ENCODE data around the gene TMEM225B.
"Not testable (repeated sequence)": the region's sequence is repeated elsewhere in the genome, so short reads cannot be mapped to it uniquely, and the experiment has no call there.

The TMEM225B gene

GRCh38 chr7:99648843-99649242 is 50.8 kb downstream of the TMEM225B start:
- Histone ChIP-seq H3K36me3 (ENCODE audit: control insufficient read depth, insufficient read depth, low read length) (no peaks in the 10 kb centered on the region), H3K79me2 (peaks cover 6% of the 10 kb centered on the region), H3K9me3 (ENCODE audit: control insufficient read depth, low read length) (no peaks in the 10 kb centered on the region), H2AFZ (no peak overlapping the region), H3K27ac (no peak overlapping the region), H3K4me2 (ENCODE audit: low read length) (no peak overlapping the region), H3K4me3 (ENCODE audit: low read depth, low read length) (no peak overlapping the region), H3K9ac (no peak overlapping the region), H3K4me1 (no peaks in the 10 kb centered on the region), H3K27me3 (ENCODE audit: control insufficient read depth, insufficient read depth, low read length) (no peaks in the 10 kb centered on the region)
- no peak for TF ChIP-seq CTCF (IDR thresholded peaks at IDR 0.05)

GRCh38 chr7:99651290-99651689 is 53.2 kb downstream of the TMEM225B start:
- Histone ChIP-seq H2AFZ (no peak overlapping the region), H3K4me3 (ENCODE audit: low read depth, low read length) (no peak overlapping the region), H3K79me2 (peaks cover 6% of the 10 kb centered on the region), H3K4me1 (no peaks in the 10 kb centered on the region), H3K36me3 (ENCODE audit: control insufficient read depth, insufficient read depth, low read length) (no peaks in the 10 kb centered on the region), H3K9ac (no peak overlapping the region), H3K27ac (no peak overlapping the region), H3K4me2 (ENCODE audit: low read length) (no peak overlapping the region), H3K27me3 (ENCODE audit: control insufficient read depth, insufficient read depth, low read length) (no peaks in the 10 kb centered on the region), H3K9me3 (ENCODE audit: control insufficient read depth, low read length) (no peaks in the 10 kb centered on the region)
- no peak for TF ChIP-seq CTCF (IDR thresholded peaks at IDR 0.05)

GRCh38 chr7:99652671-99653070 is 54.6 kb downstream of the TMEM225B start:
- Histone ChIP-seq H2AFZ (no peak overlapping the region), H3K27me3 (ENCODE audit: control insufficient read depth, insufficient read depth, low read length) (no peaks in the 10 kb centered on the region), H3K36me3 (ENCODE audit: control insufficient read depth, insufficient read depth, low read length) (no peaks in the 10 kb centered on the region), H3K9ac (no peak overlapping the region), H3K4me3 (ENCODE audit: low read depth, low read length) (no peak overlapping the region), H3K4me1 (no peaks in the 10 kb centered on the region), H3K79me2 (peaks cover 2% of the 10 kb centered on the region), H3K9me3 (ENCODE audit: control insufficient read depth, low read length) (no peaks in the 10 kb centered on the region), H3K4me2 (ENCODE audit: low read length) (no peak overlapping the region), H3K27ac (no peak overlapping the region)
- no peak for TF ChIP-seq CTCF (IDR thresholded peaks at IDR 0.05)

GRCh38 chr7:99653269-99653668 is 55.2 kb downstream of the TMEM225B start:
- H3K9ac ChIP-seq; H3K27ac ChIP-seq; H3K79me2 ChIP-seq; H3K9me3 ChIP-seq (ENCODE audit: control insufficient read depth, low read length); H3K4me3 ChIP-seq (ENCODE audit: low read depth, low read length); H3K36me3 ChIP-seq (ENCODE audit: control insufficient read depth, insufficient read depth, low read length); H3K4me2 ChIP-seq (ENCODE audit: low read length); H2AFZ ChIP-seq; H3K4me1 ChIP-seq; H3K27me3 ChIP-seq (ENCODE audit: control insufficient read depth, insufficient read depth, low read length): not testable (repeated sequence)

GRCh38 chr7:99653754-99654153 is 55.7 kb downstream of the TMEM225B start:
- H3K36me3 ChIP-seq (ENCODE audit: control insufficient read depth, insufficient read depth, low read length), result no peaks in the 10 kb centered on the region
- TF ChIP-seq CTCF (IDR thresholded peaks at IDR 0.05), result no peak

GRCh38 chr7:99654626-99655025 is 56.6 kb downstream of the TMEM225B start:
- H3K27ac ChIP-seq; H3K4me1 ChIP-seq; H3K79me2 ChIP-seq; H3K27me3 ChIP-seq (ENCODE audit: control insufficient read depth, insufficient read depth, low read length); H3K4me3 ChIP-seq (ENCODE audit: low read depth, low read length); H3K36me3 ChIP-seq (ENCODE audit: control insufficient read depth, insufficient read depth, low read length); H2AFZ ChIP-seq; H3K9ac ChIP-seq; H3K4me2 ChIP-seq (ENCODE audit: low read length); H3K9me3 ChIP-seq (ENCODE audit: control insufficient read depth, low read length): not testable (repeated sequence)

More at GRCh38 chr7:99653754-99654153, 55.7 kb downstream of the TMEM225B start:
- H3K27ac ChIP-seq, result no peak overlapping the region
- H3K9me3 ChIP-seq (ENCODE audit: control insufficient read depth, low read length), result no peaks in the 10 kb centered on the region
- peaks cover 2% of the 10 kb centered on the region for H3K79me2 ChIP-seq
- H3K9ac ChIP-seq, result no peak overlapping the region
- no peaks in the 10 kb centered on the region for H3K27me3 ChIP-seq (ENCODE audit: control insufficient read depth, insufficient read depth, low read length)
- H3K4me3 ChIP-seq (ENCODE audit: low read depth, low read length), result no peak overlapping the region
- no peaks in the 10 kb centered on the region for H3K4me1 ChIP-seq
- no peak overlapping the region for H3K4me2 ChIP-seq (ENCODE audit: low read length)
- no peak overlapping the region for H2AFZ ChIP-seq

- H3K4me3 ChIP-seq (ENCODE audit: low read depth, low read length); H3K27ac ChIP-seq; H2AFZ ChIP-seq; H3K4me2 ChIP-seq (ENCODE audit: low read length); H3K27me3 ChIP-seq (ENCODE audit: control insufficient read depth, insufficient read depth, low read length); H3K9me3 ChIP-seq (ENCODE audit: control insufficient read depth, low read length); H3K4me1 ChIP-seq; H3K36me3 ChIP-seq (ENCODE audit: control insufficient read depth, insufficient read depth, low read length); H3K79me2 ChIP-seq; H3K9ac ChIP-seq: not testable (repeated sequence)
These were observed 59.8 kb downstream of the TMEM225B start for GRCh38 chr7:99657879-99658278.

All from parathyroid adenoma (tissue), 2 donors.